WTC11 (cell line): ENCODE results near the gene RPS10. TPM values are rescaled to one million over a fixed set of nuclear protein-coding genes. Genes with fewer than 3 reads are reported as not detected.

Source experiments
- CBFB ChIP-seq: sonication (generic); formaldehyde crosslinking; IDR thresholded peaks from 2 replicates; pipeline ENCODE4 v1.8.1; 2022; ENCODE audit warnings: mild to moderate bottlenecking, low read depth, missing genetic modification reagents
- CDX4 ChIP-seq: fragments of 250-450 bp; sonication (Bioruptor Pico); IDR thresholded peaks from 2 replicates; pipeline ENCODE4 v1.9.0; 2021; ENCODE audit warnings: moderate library complexity, mild to moderate bottlenecking, inconsistent platforms, borderline replicate concordance
- CTCF ChIP-seq: fragments of 200-600 bp; IDR thresholded peaks from 2 replicates; pipeline ENCODE4 v1.8.0; 2022; ENCODE audit warnings: antibody characterized with exemption
- ELF4 ChIP-seq: sonication (generic); formaldehyde crosslinking; IDR thresholded peaks from 2 replicates; pipeline ENCODE4 v1.8.1; 2022; ENCODE audit warnings: low read depth, mild to moderate bottlenecking, moderate library complexity, missing genetic modification reagents
- GRHL2 ChIP-seq: fragments of 250-450 bp; sonication (Bioruptor Pico); IDR thresholded peaks from 2 replicates; pipeline ENCODE4 v1.8.0; 2022; ENCODE audit warnings: mild to moderate bottlenecking, moderate library complexity; ENCODE audit not compliant: insufficient replicate concordance, severe bottlenecking
- HMGA2 ChIP-seq: fragments of 250-450 bp; sonication (Bioruptor Pico); IDR thresholded peaks from 2 replicates; pipeline ENCODE4 v1.4.0; 2021; ENCODE audit warnings: mild to moderate bottlenecking, moderate library complexity
- HMGXB4 ChIP-seq: sonication (generic); formaldehyde crosslinking; IDR thresholded peaks from 2 replicates; pipeline ENCODE4 v1.8.1; 2023; ENCODE audit warnings: mild to moderate bottlenecking, moderate library complexity, missing genetic modification reagents
- IRF2 ChIP-seq: sonication (generic); formaldehyde crosslinking; IDR thresholded peaks from 2 replicates; pipeline ENCODE4 v1.8.0; 2022; ENCODE audit warnings: low read depth, missing genetic modification reagents, borderline replicate concordance
- JAZF1 ChIP-seq: fragments of 250-450 bp; sonication (Bioruptor Pico); IDR thresholded peaks from 2 replicates; pipeline ENCODE4 v1.9.0; 2021; ENCODE audit warnings: moderate library complexity, mild to moderate bottlenecking, inconsistent platforms
- MYBL2 ChIP-seq: sonication (generic); formaldehyde crosslinking; IDR thresholded peaks from 2 replicates; pipeline ENCODE4 v1.8.1; 2023; ENCODE audit warnings: mild to moderate bottlenecking, moderate library complexity, missing genetic modification reagents
- NR1H2 ChIP-seq: sonication (generic); formaldehyde crosslinking; IDR thresholded peaks from 2 replicates; pipeline ENCODE4 v1.9.0; 2021; ENCODE audit warnings: mild to moderate bottlenecking, moderate library complexity, missing genetic modification reagents
- NR2C2 ChIP-seq: sonication (generic); formaldehyde crosslinking; IDR thresholded peaks from 2 replicates; pipeline ENCODE4 v1.8.0; 2022; ENCODE audit warnings: mild to moderate bottlenecking, missing genetic modification reagents
- PRDM15 ChIP-seq: sonication (generic); formaldehyde crosslinking; IDR thresholded peaks from 2 replicates; pipeline ENCODE4 v1.8.0; 2022; ENCODE audit warnings: missing genetic modification reagents
- SMAD3 ChIP-seq: sonication (generic); formaldehyde crosslinking; IDR thresholded peaks from 2 replicates; pipeline ENCODE4 v1.8.0; 2022; ENCODE audit warnings: missing genetic modification reagents, mild to moderate bottlenecking, borderline replicate concordance
- SMAD4 ChIP-seq: sonication (generic); formaldehyde crosslinking; IDR thresholded peaks from 2 replicates; pipeline ENCODE4 v1.8.0; 2022; ENCODE audit warnings: mild to moderate bottlenecking, missing genetic modification reagents
- TCF7 ChIP-seq: sonication (generic); formaldehyde crosslinking; IDR thresholded peaks from 2 replicates; pipeline ENCODE4 v1.8.0; 2022; ENCODE audit warnings: mild to moderate bottlenecking, low read depth, missing genetic modification reagents, moderate library complexity
- ZBTB21 ChIP-seq: sonication (generic); formaldehyde crosslinking; IDR thresholded peaks from 2 replicates; pipeline ENCODE4 v1.8.1; 2023; ENCODE audit warnings: mild to moderate bottlenecking, missing genetic modification reagents, borderline replicate concordance
- ZNF138 ChIP-seq: sonication (generic); formaldehyde crosslinking; conservative IDR thresholded peaks from 2 replicates; pipeline ENCODE4 v1.8.1; 2022; ENCODE audit warnings: mild to moderate bottlenecking, moderate library complexity, missing genetic modification reagents
- ZNF219 ChIP-seq: sonication (generic); formaldehyde crosslinking; IDR thresholded peaks from 2 replicates; pipeline ENCODE4 v1.8.0; 2023; ENCODE audit warnings: missing genetic modification reagents, mild to moderate bottlenecking, borderline replicate concordance
- ZNF263 ChIP-seq: sonication (generic); formaldehyde crosslinking; IDR thresholded peaks from 2 replicates; pipeline ENCODE4 v1.8.1; 2022; ENCODE audit warnings: low read depth, mild to moderate bottlenecking, moderate library complexity, missing genetic modification reagents
- total RNA-seq: library from RNA; stranded (reverse); gene quantifications from 3 replicates; pipeline ENCODE4 v1.2.3, GENCODE V29; 2021
- TF ChIP-seq, protein P1 (sequence below): sonication (generic); formaldehyde crosslinking; conservative IDR thresholded peaks from 2 replicates; pipeline ENCODE4 v1.8.1; 2022; ENCODE audit warnings: mild to moderate bottlenecking, missing genetic modification reagents
- TF ChIP-seq, protein P2 (sequence below): sonication (generic); formaldehyde crosslinking; IDR thresholded peaks from 2 replicates; pipeline ENCODE4 v1.8.0; 2023; ENCODE audit warnings: missing genetic modification reagents
- TF ChIP-seq, protein P3 (sequence below): sonication (generic); formaldehyde crosslinking; IDR thresholded peaks from 2 replicates; pipeline ENCODE4 v1.8.0; 2023; ENCODE audit warnings: missing genetic modification reagents, mild to moderate bottlenecking, borderline replicate concordance

Gene RPS10
- total RNA-seq, 1 experiment from 2014 or later = 2,184 TPM

- TF ChIP-seq PRDM15 (CRISPR knock-in tag) (no peak), MYBL2 (no peak), ZNF219 (CRISPR knock-in tag) (no peak), JAZF1 (CRISPR knock-in tag) (no peak), GRHL2 (CRISPR knock-in tag) (no peak), IRF2 (CRISPR knock-in tag) (no peak), SMAD3 (CRISPR knock-in tag) (no peak), ZBTB21 (CRISPR knock-in tag) (no peak), CDX4 (CRISPR knock-in tag) (no peak), HMGXB4 (CRISPR knock-in tag) (peak; percentile 88), CBFB (no peak), NR1H2 (CRISPR knock-in tag) (no peak), CTCF (no peak), ZNF138 (CRISPR knock-in tag) (no peak), ZNF263 (CRISPR knock-in tag) (no peak), ELF4 (CRISPR knock-in tag) (0 out of 2 replicates have a peak, but pooled peaks have one; percentile 49), SMAD4 (CRISPR knock-in tag) (no peak), HMGA2 (CRISPR knock-in tag) (no peak), NR2C2 (no peak; the same call in 1 of the 2 replicates), TCF7 (CRISPR knock-in tag) (no peak)
- TF ChIP-seq, protein P1, sequence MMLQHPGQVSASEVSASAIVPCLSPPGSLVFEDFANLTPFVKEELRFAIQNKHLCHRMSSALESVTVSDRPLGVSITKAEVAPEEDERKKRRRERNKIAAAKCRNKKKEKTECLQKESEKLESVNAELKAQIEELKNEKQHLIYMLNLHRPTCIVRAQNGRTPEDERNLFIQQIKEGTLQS = no peak
- TF ChIP-seq, protein P2, sequence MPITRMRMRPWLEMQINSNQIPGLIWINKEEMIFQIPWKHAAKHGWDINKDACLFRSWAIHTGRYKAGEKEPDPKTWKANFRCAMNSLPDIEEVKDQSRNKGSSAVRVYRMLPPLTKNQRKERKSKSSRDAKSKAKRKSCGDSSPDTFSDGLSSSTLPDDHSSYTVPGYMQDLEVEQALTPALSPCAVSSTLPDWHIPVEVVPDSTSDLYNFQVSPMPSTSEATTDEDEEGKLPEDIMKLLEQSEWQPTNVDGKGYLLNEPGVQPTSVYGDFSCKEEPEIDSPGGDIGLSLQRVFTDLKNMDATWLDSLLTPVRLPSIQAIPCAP (CRISPR knock-in tag) = 0 out of 2 replicates have a peak, but pooled peaks have one; percentile 61
- TF ChIP-seq, protein P3, sequence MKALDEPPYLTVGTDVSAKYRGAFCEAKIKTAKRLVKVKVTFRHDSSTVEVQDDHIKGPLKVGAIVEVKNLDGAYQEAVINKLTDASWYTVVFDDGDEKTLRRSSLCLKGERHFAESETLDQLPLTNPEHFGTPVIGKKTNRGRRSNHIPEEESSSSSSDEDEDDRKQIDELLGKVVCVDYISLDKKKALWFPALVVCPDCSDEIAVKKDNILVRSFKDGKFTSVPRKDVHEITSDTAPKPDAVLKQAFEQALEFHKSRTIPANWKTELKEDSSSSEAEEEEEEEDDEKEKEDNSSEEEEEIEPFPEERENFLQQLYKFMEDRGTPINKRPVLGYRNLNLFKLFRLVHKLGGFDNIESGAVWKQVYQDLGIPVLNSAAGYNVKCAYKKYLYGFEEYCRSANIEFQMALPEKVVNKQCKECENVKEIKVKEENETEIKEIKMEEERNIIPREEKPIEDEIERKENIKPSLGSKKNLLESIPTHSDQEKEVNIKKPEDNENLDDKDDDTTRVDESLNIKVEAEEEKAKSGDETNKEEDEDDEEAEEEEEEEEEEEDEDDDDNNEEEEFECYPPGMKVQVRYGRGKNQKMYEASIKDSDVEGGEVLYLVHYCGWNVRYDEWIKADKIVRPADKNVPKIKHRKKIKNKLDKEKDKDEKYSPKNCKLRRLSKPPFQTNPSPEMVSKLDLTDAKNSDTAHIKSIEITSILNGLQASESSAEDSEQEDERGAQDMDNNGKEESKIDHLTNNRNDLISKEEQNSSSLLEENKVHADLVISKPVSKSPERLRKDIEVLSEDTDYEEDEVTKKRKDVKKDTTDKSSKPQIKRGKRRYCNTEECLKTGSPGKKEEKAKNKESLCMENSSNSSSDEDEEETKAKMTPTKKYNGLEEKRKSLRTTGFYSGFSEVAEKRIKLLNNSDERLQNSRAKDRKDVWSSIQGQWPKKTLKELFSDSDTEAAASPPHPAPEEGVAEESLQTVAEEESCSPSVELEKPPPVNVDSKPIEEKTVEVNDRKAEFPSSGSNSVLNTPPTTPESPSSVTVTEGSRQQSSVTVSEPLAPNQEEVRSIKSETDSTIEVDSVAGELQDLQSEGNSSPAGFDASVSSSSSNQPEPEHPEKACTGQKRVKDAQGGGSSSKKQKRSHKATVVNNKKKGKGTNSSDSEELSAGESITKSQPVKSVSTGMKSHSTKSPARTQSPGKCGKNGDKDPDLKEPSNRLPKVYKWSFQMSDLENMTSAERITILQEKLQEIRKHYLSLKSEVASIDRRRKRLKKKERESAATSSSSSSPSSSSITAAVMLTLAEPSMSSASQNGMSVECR (CRISPR knock-in tag) = no peak
Measured at GRCh38 chr6:34425498-34426410, at the start of gene RPS10 (continued).
